Stimulated activated CD4-positive, alpha-beta T cell treated with anti-CD3 and anti-CD28 coated beads, Interleukin-4, amount 100 ng/mL, for 4 hours (primary cell): ENCODE results near the gene RAPGEF1.
"Not testable (repeated sequence)": the region's sequence is repeated elsewhere in the genome, so short reads cannot be mapped to it uniquely, and the experiment has no call there.

Source experiments
- DNase-seq, 2 experiments: peaks; one replicate each; pipeline ENCODE4 v3.0.0-alpha.2; 2020

RAPGEF1 gene

DNA sequence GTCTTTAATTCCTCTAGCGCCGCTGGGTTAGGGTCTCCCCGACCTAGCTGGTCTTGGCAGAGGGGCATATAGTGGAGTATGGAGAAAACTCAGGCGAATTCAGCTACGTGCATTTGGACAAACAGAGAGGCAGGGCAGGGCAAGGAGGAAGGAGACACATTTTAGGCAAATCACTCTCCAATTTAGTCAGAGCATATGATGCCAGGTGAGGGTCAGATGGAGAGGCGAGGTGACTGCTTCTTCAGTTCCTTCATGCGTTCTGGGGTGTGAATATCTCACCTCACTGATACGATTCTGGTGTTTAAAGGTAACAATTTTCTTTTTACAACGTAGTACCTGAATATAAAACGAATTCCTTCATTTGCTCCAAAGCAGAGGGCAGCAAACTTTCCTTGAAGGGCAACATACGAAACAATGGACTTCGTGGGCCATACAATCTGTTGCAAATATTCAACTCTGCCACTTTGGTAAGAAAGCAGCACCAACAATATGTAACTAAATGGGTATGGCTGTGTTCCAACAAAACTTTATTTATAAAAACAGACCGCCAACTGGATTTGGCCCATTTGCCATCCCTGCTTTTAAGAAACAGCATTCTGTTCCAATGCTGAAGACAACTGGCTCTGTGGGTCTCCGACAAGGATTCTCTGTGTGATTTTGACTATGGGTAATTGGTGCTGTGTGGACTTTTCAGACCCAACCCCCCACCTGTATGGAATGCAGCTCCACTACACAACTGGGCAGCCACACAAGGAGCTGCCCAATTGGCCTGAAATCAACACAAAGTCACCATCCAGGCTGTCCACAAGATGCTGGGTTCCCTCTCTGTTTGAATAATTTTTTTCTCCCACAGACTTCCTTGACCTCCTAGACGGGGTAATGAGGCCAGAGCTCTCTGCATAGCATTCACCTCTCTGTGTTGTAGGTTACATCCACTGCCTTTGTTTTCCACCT, 53.8 kb downstream of the RAPGEF1 start:
- no peak for DNase-seq

DNA sequence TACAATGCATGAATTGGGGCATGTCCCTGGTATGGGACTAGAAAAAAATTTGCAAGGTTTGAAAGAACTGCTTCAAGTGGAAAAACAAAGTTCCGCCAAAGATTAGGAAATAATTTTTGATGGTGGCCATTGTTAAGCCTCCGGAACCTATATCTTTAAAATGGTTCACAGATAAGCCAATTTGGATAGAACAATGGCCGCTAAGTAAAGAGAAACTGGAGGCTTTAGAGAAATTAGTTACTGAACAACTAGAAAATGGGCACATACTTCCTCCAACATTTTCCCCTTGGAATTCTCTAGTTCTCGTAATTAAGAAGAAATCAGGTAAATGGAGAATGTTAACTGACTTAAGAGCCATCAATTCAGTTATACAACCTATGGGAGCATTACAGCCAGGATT, 56.8 kb downstream of the RAPGEF1 start:
- not testable (repeated sequence) for DNase-seq

DNA sequence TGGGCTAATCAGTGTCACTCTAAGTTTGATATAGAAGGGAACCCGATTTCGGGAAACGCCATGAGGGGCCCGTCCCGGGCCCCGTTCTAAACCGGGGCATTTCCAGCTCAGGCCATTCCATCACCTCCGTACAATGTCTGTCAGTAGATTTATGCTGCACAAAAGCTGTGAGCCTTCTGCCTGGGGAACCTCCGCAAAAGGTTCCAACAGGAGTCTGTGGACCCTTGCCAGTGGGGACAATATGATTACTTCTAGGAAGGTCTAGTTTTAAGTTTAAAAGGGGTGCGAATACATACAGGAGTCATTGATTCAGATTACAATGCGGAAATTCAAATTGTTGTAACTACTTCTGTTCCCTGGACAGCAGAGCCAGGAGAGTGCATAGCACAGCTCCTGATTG, 57.6 kb downstream of the RAPGEF1 start:
- no peak for DNase-seq

DNA sequence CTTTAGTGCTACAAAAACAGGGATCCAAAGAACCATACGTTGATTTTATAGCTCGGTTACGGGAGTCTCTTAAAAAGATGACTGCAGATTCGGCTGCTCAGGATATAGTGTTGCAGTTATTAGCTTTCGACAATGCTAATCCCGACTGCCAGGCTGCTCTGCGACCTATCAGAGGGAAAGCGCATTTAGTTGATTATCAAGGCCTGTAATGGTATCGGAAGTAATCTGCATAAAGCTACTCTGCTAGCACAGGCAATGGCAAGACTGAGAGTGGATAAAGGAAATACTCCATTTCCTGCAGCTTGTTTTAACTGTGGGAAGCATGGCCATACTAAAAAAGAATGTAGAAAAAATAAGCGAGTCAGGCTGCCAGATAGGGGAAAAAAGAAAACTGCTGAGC, 58.0 kb downstream of the RAPGEF1 start:
- DNase-seq, result not testable (repeated sequence)

DNA sequence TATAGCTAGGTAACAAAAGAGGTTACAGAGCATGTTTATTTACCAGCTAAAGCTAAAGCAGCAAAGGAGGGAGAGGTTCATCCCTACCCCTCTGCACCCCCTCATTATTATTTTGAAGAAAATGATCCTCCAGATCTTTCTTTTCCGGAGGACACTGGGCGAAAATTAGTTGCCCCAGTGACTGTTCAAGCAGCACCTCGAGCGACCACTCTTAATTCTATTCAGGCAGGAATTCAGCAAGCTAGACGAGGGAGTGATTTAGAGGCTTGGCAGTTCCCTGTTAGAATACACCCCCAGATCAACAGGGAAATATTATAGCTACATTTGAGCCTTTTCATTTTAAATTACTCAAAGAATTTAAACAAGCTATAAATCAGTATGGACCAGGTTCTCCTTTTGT, 58.8 kb downstream of the RAPGEF1 start:
- DNase-seq, result not testable (repeated sequence)

DNA sequence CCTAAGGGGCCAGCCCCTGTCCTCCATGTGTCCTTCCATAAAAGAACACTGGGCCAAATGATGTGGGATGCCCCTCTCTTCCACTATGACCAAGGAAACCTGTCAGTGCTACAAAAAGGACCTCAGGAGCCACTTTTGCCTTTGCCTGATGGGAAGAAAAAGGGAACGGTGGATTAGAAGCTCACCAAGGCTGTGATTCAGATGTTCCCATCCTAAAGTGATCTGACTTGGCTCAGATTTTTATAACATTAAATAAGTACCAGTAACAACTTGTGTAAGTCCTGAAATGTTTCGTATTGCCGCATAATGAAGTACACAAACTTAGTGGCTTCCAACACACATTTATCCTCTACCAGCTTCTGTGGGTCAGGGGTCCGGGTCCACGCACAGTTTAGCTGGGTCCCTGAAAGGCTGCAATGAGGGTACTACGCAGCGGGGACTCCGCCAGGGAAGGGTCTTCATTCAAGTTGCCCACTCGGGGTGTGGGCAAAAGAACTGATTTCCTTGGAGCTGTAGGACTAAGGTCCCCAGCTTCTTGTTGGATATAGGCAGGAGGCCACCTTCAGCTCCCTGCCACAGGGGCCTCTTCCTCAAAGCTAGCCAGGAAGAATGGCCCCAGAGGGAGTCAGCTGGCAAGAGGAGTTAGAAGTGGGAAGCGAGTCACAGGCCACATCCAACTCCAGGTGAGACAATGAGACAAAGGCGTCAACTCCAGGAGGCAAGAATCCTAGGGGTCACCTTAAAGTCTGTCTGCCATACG, 60.4 kb downstream of the RAPGEF1 start:
- no peak for DNase-seq

DNA sequence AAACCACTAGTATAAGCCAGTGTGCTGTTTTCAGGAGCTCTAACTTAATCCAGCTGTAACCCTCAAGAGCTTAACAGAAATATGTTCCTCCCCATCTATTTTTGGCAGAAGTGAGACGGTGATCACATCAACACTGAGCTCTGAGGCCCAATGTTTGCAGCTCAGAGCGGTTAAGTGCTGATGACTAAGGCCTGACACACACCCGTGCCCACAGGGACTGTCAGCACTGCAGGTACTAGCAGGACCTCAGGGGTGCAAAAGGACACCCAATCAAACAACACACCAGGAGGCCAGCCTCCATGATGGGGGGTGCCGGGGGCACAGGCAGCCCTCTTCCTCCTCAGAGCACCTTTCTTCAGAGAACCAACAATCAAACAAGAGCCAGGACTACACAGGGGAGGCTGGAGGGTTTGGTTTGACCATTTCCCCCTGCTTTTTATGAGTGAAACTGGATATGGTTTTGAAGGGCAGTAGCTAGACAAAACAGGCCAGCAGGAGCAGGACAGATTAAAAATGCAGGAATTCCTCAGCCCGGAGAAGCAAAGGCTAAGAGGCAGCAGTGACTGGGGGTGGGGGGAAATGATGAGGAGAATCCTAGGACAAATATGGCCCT, 61.3 kb downstream of the RAPGEF1 start:
- DNase-seq, result peak; percentile 63 to 86

DNA sequence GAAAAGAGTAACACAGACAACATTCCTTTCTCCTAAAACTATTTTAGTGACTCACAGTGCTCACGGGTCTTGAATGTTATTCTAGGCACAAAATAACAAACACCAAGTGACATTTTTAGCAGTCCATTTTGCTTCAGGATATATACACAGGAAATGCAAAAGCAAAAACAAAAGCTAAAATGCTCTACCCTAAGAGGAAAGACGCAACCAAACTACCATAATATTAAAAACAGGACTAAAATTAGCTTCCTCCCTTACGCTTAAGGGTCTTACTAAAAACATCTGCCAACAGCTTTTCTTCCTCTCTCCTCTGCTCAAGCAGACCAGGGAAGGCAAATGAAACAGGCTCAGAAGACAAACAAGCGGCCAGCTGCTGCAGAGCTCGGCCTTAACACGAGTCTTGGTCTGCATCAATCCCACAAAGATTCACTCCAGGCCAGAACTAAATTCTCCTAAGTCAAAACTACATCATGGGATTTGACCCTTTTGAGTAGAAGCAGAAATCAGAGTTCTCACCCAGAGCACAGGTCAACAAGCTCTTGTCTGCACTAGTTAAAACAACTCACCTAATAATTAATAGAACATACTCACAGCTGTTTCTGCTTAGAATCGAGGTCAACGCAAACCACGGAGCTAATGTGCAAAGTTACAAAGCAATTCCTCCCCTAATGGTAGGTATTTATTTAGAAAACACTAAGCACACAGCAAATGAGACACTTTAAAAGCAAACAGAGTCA, 62.3 kb downstream of the RAPGEF1 start:
- DNase-seq, result no peak

DNA sequence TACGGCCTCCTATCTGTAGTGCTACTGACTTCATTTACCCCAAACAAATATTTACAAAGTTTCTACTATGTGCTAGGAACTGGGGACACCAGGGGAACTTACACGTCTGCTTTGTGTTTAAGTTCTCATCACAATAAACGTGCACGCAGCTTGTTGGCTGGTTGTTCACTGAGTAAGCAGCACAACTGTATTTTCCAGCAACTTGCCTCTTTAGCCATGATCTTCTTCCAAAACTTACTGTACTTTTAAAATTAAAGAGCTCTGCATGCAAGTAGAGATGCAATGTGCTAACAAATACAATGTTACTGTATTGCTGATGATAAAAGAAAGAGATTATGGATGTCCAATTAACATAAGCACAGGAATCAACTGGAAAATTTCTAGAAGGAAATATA, 62.8 kb downstream of the RAPGEF1 start:
- no peak for DNase-seq

DNA sequence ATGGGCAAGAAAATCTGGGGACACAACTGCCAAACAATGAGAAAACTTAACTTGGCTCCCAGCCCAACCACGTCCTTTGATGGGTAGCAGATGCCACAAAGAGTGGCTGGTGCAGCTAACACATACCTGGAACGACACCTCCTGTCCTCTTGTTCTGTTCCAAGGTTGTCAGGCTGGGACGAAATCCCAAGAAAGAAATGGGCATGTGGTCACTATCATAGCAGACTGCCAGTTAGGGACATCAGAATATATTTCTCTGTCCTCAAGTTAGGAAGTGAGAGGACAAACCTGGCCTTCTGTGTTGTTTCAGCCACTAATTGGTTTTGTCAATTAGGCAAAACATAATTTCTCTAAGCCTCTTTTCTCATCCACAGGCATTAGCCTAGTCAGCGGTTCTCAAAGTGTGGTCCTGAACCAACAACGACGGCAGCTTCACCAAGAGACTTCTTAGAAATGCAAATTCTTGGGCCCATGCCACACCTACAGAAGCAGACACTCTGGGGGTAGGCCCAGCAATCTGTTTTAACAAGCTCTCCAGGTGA, 63.4 kb downstream of the RAPGEF1 start:
- DNase-seq, result no peak

DNA sequence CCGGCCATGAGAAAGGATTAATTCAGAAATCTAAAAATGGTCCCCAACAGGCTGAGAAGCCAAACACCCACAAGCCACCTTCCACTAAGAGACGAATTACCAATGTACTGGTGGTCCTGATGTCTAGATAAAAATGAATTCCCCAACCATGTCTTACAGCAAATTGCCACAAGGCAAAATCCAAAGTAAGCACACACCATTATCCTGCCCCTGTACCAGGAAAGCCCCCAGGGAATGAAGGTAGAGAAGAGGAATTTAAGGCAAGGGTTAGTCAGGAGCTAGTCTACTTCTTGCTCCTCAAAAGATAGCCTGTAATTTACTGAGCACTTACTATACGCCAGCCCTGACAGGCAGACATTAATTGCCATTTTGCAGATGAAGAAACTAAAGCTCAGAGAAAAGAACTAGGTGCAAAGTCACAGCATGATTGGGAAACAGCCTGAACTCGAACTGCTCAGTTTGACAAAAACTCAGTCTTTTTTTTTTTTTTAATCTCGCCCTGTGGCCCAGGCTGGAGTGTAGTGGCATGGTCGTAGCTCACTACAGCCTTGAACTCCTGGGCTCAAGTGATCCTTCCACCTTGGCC, 64.3 kb downstream of the RAPGEF1 start:
- no peak for DNase-seq

DNA sequence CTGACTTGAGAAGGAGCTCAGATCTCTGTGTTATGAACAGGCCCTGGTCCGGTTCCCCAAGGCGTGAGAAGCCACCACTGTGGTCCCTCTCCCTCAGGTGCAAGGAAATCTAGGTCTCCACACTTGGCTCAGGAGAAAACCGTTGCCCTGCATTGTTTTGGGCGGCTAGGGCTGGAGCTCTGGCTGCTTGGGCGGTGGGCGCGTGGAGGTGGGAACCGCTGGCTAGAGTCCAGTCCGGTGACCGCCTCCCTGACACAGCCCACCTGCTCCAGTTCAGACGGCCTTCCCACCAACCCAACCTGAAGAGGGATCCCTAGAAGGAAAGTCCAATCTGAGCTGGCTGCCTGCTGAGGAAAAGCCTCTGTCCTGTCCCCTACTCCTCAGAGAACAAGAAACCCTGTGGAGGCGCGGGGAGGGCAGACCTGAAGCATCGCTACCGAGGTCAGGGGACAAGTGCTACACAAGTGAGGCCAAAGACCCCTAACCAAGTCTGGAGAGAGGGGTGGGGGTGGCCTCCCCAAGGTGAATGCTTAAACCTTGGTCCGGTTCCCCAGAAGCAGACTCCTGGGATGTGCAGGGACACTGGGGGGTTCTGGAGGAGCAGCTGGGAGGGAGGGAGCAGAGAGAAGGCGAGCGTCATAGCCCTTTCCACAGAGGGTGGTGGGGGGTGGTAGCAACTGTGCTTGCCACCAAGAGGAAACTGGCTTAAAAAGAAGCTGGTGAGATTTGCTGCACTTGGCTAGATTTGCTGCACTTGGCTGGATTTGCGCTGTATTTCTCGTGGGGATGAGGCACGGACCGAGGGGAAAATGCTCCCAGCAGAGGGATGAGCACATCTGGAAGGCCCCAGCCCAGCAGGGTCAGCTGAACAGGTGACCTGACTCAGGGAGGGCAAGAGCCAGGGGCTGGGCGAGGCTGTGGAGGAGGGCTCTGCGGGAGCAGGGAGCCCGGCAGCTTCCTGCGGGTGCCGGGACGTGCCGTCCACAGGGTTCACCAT, 65.2 kb downstream of the RAPGEF1 start:
- no peak for DNase-seq

DNA sequence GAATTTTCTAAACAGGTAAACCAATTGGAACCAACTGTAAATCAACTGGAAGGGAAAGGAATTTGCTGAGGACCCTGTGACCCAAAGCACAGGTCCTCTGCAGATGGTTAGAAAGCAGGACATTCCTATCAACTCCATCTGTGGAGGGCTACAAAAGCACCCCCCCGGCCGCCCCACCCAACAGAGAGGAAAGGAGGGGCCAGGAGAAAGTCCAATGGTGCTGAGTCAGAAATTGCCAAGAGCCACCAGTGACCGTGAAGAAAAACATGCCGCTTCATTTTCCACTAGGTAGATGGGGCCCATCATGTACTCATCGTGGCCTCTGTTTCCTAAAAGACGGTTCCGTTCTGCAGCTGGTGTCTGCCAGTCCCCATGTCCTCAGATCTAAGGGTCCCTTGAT, 66.3 kb downstream of the RAPGEF1 start:
- DNase-seq, result no peak

DNA sequence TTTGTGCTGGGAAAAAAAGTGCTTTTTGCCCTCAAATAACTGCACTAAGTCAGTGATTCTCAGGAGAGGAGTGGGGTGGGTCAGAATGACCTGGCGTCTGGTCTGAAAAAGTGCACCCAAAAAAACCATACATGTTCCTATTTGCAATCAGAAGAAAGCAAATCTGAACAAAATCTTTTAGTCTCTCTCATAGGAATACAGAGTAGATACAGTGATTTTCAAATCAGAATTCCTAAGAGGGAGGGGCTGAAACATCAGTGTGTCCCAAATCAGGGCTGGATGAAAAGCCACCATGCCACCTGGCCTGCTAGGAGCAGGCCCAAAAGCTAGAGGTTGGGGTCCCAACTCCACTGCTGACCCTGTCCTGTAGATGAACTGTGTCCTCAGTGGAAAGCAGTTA, 66.8 kb downstream of the RAPGEF1 start:
- DNase-seq, result no peak

DNA sequence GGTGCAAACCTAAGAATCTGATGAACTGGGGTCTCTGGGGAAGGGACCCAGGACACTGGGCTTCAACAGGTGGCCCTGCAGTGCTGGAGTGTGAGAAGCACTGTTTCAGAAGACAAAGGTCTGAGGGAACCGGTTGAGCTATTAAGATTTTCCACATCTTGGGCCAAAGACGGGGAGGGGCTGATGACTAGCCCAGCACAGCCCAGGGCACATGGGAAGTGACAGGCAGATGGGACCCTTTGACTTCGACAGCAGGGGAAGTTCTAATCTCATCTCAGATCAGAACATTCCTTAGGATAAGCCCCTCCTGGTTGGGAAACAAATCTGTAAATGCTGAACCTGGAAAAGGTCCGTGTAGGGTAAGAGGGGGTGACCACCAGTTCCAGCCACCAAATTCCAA, 67.4 kb downstream of the RAPGEF1 start:
- DNase-seq, result no peak

DNA sequence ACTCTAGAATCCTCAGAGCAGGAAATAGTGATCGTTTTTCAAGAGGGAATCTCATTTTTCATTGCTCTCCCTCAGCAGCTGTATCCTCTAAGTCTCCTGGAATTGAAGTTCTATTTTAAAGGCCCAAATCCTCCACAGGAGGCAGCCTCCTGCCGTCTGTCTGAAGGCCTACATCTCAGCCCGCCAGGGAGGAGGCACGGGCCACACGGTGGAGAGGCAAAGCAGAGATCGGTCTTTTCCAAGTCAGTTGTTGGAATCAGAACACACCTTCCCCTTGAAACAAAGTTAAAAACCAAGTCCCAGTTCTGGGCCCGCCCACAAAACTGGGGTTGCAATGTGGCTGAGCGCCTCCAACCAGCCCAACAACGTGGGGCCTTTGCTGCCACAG, 68.7 kb downstream of the RAPGEF1 start:
- DNase-seq, result no peak

DNA sequence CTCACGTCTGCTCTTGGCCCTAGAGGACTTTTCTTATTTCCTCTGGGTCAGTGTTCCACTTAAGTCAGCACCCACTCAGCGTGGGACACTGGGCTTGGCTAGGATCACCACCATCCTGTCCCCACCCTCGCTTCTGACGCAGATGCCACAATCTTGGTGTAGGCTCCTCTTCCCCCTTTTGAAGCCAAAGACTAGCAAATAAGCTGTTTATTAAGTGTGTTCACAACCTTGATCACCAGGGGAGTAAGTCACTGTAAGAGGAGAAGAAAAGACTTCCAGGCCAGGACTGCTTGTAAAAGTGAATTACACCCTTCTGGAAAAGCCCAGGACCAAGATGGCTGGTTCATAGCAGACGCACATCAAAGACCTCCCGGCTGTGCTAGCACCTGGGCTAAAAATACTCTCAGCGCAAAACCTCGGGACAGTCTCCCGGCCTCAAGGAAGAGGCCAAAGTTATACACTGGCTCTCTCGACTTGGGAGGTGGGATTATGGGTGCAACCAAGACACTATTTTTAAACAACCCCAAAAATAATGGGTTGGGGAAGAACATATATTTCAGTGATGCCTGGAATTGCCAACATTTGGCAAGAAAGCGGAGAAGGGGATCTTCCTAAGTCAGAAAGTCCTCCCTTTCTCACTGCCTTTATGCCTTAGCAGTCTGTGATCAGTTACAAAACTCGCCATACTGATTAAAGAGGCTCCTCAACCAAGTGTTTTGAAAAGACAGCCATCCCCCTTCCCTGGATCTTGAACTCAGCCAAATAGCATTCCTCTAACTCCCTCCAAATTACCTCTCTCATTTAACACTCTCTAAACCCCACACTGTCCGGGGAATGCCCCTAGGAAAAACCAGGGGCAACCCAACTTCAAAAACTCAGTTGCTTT, 69.4 kb downstream of the RAPGEF1 start:
- no peak for DNase-seq

DNA sequence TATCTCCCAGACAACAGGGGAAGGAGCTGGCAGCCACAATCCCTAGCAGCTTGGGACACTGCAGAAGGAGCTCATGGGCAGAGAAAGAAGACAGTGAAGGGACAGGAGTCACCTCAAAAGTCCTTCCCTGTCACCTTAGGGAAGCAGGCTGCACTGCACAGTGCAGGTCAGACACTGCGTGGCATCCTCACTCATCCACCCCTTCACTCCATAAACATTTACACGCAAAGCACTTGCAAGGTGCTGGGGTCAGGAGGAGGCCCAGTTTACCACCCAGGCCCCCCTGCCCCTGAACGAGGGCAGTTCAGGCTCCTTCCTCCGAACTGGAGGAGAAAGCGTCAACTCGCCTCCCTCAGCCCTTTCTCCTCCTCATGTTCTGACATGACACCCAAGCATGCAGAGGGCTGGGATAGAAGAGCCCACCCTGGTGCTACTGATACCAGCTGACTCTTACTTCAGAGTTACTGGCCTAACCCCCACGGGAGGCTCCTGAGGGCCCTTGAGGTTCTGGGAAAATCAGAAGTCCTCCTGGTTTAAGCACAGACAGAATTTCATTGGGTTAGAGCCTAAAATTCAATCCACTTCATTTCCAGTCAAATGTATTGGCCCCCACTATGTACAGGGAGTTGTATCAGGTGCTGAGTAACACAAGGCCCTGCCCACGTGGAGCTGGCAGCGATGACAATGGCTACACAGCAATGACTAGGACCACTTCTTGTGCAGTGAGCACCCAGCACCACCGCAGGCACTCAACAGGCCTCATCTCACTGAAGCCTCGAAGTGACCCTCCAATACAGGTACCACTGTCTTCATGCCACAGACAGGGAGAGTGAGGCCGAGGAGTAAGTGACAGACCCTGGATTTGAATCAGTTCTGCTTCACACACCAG, 70.4 kb downstream of the RAPGEF1 start:
- peak in 1 of 2 experiments; percentile 47 for DNase-seq
